C4-2B (cell line): ENCODE data around the gene SLC12A1.

Experiments used
- ZFX ChIP-seq: fragments of 450-650 bp; IDR thresholded peaks from 2 replicates; pipeline ENCODE4 v1.6.1; 2017
- TF ChIP-seq, protein P1 (sequence below): fragments of 450-650 bp; conservative IDR thresholded peaks from 2 replicates; pipeline ENCODE4 v1.5.1; 2017; ENCODE audit warnings: mild to moderate bottlenecking

DNA sequence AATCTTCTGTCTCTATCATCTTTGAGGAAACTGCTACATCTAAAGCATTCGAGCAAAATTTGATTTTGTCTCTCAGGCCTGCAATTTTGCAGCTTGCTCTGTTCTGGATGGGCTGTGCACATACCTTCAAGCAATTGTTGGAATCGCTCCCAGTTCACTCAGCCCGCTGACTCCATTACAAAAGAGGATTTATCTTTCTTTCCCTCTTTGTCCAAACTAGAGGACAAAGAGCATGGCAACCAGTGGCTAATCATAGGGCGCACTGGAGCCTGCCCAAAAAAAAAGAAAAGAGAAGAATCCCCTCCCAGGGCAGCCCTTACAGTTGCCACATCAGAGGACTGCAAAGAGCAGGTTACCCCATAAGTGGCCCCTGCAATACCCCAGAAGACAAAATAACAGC, 76.1 kb downstream of the SLC12A1 start:
- TF ChIP-seq, protein P1, sequence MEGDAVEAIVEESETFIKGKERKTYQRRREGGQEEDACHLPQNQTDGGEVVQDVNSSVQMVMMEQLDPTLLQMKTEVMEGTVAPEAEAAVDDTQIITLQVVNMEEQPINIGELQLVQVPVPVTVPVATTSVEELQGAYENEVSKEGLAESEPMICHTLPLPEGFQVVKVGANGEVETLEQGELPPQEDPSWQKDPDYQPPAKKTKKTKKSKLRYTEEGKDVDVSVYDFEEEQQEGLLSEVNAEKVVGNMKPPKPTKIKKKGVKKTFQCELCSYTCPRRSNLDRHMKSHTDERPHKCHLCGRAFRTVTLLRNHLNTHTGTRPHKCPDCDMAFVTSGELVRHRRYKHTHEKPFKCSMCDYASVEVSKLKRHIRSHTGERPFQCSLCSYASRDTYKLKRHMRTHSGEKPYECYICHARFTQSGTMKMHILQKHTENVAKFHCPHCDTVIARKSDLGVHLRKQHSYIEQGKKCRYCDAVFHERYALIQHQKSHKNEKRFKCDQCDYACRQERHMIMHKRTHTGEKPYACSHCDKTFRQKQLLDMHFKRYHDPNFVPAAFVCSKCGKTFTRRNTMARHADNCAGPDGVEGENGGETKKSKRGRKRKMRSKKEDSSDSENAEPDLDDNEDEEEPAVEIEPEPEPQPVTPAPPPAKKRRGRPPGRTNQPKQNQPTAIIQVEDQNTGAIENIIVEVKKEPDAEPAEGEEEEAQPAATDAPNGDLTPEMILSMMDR = no peak
- TF ChIP-seq ZFX = no peak
